ENCODE results near the gene HOXA1.

The HOXA1 gene

DNA sequence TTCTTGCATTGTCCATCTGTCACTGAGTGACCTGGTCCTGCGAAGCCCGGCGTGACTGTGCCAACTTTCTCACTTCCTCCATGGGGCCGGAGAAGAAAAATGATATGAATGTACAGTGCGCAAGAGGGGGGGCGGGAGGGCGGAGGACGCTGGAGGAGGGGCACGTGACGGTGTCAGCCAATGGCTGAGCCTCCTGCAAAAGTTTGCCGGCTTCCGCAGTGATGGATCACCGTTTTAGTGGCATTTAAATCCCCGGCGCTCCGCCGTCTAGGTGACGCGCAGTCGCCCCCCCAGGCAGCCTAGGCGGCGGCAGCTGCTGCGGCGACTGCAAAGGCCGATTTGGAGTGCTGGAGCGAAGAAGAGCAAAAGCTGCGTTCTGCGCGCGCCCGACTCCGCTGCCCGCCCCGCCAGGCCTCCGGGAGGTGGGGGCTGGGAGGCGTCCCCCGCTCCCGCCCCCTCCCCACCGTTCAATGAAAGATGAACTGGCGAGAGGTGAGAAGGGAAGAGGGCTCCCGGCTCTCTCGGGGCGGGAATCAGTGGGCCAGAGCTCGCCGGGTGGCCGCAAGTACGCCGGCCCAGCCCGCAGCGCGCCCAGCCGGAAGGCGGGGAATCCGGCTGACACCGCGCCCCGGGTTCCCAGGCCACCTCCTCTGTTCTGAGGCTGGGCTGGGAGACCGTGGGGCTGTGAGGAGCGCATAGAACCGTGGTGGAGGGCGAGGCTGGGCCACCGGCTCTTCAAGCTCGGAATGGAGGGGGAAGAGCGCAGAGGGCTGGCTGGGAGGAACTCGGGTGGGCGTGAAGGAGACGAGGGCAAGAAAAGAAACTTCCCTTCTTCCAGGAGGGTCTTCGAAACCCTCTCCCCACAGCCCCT is at the start of gene HOXA1:
Gene HOXA1 (minus strand): TSS at position 104 of the 871 bp plus-strand sequence. CDS start 88 bp downstream, at position 16.
- DNase-seq: peak; percentile 91

DNA sequence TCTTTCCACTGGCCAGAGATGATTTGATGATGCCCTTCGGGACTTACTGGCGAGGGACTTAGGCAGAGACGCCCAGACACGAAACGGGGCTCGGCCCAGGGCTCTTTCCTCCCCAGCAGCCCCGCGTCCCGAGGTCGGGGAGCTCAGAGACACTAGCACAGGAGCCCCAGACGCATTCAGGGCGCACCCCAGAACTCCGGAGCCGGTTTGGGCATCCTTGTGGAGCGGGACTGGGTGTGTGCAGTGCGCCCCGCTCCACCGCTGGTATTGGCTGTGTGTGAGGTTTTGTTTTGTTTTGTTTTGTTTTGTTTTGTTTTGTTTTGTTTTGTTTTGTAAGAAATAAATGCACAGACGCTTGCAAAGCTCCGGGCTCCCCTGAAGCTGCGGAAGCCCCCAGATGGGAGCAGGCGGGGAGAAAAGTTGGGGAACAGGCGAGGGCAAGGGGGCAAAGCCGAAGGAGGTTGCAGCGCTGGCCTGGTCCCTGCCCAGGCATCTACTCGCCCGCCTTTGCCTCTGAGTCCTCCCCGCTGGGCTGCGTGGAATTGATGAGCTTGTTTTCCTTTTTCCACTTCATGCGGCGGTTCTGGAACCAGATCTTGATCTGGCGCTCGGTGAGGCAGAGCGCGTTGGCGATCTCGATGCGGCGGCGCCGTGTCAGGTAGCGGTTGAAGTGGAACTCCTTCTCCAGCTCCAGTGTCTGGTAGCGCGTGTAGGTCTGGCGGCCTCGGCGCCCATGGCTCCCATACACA is 49.5 kb upstream of the HOXA1 start:
- DNase-seq: no peak

DNA sequence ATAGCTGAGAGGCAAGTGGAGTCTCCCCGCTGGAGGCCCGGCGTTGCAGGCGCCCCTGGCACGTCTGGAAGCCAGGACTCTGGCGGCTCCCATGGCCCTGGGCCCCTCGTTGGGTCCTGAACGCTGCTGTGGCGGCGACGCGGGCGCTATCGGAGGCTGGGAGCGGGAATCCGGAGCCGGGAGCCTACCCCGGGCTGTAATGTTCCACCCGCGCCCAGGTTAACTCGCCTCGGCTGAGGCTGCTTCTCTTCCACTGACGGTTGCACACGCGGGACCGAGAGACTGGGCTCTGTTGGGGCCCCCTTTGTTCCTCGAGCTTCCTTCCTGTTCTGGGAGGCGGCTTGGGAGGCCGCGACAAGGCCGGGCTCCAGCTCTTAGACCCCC is 49.0 kb upstream of the HOXA1 start:
- no peak for DNase-seq

DNA sequence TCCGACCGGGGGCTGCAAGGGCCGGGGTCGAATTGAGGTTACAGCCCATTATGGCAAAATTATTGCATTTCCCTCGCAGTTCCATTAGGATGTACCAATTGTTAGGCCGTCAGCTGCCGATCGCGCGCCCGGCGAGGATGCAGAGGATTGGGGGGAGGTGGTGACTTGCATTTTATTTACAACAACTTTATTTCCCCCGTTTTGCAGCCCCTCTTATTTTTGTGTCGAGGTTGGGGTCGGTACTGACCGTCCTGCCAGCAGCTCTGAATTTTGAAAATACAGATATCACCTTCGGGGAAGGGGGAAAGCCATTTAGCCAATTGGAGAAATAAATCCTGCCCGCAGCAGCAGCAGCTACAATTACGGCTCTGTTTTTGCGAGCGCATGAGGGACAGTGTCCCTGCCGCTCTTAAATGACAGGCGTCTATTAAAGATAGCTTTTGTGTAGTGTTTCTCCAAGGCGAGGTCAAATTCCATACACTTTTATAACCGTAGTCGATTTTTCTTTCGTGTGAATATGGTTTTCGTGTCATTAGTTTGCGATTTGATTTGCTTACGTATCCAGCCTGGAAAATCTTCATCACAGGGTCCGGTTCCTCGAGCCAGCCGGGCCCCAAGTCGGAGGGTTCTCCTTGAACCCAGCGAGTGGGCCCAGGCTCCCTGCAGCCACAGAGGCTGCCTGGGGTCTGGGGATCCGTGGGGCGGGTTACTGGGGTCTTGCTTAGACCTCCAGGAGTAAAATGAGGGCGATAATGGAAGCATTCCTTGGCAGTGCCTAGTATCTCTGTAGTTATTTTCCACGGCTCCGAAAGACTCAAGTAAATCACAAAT is 48.4 kb upstream of the HOXA1 start:
- DNase-seq: no peak

DNA sequence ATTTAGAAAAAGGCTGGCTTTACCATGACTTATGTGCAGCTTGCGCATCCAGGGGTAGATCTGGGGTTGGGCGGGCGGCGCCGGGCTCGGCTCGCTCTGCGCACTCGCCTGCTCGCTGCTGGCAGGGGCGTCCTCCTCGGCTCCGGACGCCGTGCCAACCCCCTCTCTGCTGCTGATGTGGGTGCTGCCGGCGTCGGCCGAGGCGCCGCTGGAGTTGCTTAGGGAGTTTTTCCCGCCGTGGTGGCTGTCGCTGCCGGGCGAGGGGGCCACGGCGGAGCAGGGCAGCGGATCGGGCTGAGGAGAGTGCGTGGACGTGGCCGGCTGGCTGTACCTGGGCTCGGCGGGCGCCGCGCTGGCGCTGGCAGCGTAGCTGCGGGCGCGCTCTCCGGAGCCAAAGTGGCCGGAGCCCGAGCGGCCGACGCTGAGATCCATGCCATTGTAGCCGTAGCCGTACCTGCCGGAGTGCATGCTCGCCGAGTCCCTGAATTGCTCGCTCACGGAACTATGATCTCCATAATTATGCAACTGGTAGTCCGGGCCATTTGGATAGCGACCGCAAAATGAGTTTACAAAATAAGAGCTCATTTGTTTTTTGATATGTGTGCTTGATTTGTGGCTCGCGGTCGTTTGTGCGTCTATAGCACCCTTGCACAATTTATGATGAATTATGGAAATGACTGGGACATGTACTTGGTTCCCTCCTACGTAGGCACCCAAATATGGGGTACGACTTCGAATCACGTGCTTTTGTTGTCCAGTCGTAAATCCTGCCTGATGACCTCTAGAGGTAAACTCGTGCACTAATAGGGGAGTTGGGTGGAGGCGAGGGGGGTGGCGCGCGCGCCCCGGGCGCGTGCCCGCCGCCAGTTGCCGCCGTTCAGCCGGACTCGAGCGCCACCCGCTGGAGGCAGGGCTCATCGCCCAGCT is 47.5 kb upstream of the HOXA1 start, which contains the start of gene HOXA5:
Gene HOXA5 (minus strand): TSS at position 659 of the 927 bp plus-strand sequence. CDS start 74 bp downstream, at position 585.
- peak; percentile 85 for DNase-seq

DNA sequence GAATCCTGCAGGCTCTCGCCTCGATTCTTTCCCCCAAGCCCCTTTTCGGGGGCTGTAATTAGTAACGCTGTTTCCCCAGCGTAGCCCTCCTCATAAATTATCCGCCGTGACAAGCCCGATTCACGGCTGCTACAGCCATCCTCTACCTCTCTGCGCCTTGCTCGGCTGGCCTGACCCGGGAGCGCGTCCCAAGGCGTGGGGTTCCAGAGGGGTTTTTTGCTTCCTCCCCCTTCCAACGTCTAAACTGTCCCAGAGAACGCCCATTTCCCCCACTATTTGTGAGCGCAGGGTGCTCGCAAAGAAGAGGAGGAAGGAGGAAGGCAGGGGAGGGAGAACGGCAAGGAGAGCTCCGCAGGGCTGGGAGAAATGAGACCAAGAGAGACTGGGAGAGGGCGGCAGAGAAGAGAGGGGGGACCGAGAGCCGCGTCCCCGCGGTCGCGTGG is 46.8 kb upstream of the HOXA1 start:
- DNase-seq: no peak

DNA sequence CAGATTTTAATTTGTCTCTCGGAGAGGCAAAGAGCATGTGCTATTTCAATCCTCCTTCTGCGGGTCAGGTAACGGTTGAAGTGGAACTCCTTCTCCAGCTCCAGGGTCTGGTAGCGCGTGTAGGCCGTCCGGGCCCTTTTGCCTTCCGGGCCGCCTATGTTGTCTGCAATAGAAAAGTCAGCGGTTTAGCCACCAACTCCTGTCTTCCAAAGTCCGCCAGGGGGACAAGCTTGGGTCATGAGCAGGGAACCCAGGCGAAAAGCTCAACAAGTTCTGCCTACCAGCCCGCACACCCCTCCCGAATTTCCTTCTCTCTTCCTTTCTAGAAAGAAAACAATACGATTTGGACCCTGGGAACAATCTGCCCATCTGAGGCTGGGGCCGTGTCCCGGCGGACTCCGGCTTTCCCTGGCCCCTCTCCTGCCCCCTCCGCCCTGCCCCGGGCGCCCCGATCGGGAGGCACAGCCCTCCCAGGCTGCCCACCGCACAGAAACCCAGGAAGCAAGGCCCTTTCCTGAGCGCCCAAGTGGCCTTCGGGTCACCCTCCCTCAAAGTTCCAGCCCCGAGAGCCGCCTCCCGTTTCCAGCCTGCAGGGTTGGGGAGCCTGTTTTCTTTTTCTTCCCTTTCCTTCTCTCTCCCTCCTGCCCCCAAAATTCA is 46.3 kb upstream of the HOXA1 start:
- DNase-seq: no peak

DNA sequence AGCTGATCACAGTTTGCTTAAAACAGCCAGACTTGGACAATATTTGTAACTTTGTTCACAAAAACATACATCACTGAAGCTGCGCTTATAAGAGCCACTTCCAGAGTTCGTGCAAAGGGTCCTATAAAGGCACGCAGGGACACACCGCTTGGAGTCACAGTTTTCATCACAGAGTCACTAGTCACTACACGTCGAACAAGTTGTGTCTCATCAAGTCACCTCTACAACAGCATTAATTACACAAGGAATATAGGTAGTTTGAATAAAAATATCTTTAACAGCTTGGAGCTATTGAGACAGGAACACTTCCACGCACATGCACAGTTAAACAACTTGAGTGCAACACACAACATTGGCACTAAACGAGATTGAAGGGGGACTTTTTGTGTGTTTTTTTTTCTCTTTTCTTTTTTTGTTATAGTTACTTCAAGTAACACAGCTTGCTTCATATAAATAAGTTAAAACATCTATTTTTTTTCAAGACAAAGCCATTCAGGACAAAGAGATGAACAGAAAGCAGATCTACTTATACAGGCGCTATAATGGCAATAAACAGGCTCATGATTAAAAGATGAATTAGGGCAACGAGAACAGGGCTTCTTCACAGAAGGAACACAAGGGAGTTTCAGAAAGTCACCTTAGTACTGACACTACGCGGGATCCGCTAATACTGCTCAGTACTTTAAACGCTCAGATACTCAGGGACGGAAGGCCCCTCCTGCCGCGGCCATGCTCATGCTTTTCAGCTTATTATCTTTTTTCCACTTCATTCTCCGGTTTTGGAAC is 45.5 kb upstream of the HOXA1 start:
- no peak for DNase-seq

DNA sequence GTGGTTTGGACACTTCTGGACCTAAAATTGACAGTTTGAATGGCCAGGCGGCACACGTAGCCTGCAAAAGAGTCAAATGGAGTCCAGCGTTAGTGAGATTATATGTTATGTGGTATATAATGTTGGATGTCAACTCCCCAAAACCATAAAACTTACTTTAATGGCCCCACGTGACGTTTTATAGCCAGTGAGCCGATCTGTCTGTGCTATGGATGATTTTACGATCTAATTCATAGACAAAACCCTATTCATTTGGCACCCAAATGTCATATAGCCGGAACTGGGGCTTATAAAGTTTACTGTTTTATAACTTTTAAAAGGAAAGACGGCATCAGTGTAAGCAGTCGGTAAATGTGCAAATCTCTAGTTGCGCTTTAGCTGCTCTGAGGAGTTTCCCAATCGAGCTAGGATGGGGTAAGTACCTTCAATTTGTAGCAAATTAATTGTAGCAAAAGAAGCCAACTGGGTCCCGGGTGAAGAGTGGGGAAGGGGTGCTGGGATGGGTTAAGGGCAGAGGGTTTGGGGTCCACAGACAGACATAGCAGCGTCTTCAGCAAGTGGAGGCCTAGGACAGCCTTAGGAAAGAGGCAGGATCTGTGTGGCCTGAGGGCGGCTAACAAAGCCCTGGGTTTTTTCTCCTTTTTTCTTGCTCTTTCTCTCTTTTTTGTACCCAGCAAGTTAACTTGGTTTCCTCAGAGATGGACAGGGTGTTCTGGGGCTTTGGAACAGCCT is 44.5 kb upstream of the HOXA1 start:
- DNase-seq: no peak

DNA sequence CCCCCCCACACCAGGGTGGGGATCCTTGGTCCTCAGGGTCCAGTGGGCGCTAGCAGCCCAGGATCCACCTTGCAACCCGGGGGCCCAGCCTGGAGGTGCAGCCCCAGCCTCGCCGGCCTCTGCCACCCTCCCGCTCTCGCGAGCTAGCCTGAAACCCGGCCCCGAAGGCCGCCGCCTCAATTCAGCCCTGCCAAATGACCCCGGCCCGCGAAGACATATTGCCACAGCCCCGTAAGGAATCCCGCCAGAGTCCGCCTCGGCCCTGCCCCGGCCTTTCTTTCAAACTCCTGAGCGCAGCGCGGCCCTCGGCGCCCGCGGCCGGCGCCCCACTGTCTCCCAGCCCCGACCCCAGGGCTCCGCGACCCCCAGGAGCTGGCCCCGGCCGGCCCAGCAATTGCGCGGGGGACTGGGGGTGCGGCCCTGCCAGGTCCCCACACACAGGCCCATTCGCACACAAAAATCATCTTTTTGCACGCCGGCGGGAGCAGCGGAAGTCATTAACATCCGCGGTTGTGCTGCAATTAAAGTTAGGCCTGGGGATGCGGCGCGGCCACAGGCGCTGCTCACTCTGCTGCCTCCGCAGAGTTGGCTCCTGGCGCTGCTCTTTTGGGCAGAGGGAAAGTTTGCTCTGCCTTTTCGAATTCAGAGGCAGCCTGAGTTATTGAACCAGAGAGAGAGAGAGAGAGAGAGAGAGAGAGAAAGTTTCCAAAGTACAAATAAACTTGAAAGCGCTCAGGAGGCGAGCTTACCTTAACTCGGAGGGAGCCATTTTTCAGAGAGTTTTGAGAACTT is 43.7 kb upstream of the HOXA1 start:
- DNase-seq: no peak

DNA sequence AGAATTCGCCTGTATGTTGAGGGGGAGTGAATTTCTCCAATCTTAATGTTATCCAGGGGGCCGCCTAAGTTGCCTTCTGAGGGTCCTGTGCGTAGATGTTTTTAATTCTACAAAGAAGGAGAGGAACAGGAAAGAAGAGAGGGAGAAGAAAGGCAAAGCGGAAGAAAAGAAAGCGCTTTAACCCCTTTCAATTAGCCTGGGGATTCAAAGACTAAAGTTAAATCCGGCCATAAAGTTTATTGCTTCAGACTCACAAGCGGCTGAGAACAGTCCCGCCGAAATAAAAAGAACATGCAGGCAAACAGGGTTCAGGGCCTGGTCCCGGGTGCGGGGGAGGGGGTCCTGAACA is 43.2 kb upstream of the HOXA1 start:
- no peak for DNase-seq

DNA sequence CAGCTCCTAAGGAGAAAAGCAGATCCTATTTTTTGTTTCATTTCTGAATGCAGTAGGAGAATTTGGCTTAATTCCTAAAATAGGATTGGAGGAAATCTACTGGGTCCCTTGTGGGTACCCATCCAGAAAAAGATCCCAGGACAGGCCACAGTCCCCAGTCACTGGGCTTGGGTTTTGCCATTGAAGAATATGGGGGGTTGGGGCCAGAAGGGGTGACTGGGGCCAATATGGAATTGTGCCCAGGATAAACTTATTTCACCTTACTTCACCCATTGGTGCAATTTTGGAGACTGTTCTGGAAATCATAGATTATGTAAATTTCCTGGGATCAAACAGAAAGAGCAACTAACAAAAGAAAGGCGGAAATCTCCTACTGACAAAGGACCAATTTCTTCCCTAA is 42.7 kb upstream of the HOXA1 start:
- no peak for DNase-seq

DNA sequence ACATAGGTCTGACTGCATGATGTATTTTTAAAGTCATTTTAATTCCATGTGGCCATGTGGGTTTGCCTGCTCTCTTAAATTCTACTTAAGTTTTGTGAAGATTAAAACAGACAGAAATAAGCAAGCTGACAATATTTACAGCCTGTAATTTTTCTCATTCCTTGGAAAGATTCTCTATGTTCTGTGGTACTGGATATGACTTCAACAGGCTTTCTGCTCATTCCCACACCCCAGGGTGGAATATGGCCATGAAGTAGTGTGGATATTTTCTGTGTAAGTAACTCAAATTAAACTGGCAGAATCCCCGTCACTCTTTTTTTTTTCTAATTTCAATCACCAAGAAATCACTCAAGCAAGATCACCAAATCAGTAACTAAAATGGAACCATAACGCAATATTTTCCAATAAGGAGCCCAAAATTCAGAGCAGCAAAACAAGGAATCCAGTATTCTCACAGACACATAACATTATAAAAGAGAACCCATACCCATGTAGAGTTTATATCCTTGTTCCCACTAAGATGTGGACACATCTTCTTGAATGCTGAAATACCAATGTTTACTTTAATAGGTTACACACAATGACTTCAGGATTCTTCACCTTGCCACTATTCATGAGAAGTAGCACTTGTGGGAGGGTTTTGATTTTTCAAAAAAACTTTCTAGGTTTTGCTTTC is 42.0 kb upstream of the HOXA1 start:
- DNase-seq: no peak

DNA sequence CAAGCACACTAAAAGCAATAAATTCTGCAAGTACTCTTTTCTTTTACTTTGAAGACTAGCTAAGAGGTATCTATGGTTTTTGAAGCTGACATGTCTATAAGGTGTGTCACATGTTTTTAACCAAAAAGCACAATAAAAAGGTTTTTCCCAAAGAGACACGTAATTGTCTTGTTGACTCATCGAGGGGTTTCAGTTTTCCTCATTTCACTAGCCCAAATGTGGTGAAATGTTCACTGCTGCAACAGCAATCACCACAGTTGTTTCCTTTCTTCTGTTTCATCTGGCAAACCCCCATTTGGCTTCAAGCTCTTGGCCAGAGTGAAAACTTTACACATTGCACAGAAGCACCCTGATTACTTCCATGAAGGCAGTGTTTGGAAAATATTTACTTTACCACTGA is 38.6 kb upstream of the HOXA1 start:
- DNase-seq: peak; percentile 84

DNA sequence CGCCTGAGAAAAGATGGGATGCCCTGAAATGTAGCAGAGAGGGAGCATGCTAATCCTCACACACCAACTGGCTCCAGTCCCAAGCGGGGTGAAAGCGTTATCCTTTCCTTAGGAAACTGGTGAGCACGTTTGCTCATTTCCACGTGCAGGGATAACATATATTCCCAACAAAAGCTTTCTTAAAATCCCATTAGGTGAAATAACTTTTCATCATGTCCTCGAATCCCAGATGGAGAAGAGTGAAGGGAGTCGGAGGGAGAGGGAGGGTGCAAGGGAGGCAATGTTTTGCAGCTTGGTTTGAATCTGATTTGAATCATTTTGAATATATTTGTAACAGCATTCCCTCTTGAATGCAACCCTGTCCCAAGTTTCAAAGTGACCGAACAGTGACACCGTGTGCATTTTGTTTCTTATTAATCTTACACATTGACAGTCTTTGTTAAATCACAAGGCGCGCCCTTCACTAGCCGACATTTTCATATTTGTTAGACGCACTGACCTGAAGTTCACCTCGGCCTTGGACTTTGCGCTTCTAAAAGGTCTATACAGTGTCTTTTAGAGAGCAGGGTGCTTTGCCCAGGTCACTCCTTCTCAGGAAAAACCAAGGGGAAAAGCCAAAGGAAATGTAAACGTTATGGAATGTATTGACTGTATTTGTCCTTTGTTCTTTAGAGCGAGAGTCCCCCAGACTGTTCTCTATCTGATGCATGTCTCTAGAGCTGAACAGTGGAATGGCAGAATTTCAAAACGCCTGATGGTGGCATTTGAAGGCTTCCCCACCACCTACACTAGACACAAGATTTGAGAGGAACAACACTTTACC is 37.8 kb upstream of the HOXA1 start:
- no peak for DNase-seq

DNA sequence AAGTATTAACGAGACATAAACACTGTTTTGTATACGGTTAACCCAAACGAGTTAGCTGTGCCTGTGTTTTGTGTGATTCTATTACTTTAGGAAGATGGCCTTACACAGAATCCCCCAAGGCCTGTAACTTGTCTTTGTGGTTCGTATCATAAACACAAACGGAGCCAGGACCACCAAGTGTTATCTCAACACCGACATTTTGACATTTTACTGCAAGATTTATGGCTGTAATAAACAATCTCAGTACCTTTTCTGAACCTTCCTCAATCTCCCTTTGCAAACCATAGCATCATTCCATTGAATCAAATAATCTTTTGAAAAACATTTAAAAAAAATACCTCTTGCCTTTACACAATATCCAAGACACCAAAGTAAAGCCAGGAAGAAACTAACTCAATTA is 37.2 kb upstream of the HOXA1 start:
- DNase-seq: no peak

DNA sequence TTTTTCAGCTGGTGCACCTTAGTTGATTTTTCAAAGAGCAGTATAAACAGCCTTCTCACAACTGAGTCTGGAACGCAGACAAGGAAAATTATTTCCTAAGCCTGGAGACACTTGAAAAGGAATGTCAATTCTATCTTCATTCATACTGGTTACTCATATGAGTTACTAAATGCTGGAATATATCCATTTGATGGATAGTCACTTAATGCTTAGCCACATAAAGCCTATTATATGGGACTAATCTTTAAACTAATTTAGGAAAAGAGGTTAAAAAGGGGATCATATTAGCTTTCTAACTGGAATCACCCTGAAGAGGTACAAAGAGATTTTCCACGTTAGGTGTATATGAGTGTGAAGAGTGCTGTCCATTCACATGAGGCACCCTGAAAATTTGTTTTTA is 36.4 kb upstream of the HOXA1 start:
- no peak for DNase-seq

DNA sequence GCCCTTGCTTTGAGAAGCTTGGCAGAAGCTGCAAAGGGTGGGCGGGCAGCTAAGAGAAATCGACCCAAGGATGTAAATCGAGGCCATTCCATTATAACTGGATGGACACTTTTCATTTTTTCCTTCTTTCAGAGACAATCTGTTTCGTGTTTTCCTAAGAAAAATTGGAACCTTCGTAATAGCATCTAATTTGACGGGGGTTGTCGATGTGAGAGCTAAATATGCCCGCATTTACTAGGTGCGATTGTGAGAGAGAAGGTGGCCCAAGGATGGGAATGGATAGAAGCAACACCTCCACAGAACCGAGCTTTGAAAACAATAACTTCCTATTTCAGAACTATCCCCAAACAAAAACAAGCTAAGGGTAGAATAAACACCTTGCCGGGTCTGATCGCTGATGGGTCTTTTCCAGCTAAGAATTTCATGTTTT is 35.6 kb upstream of the HOXA1 start:
- DNase-seq: no peak
